Right kidney (tissue), 1 donor: ENCODE results near the gene EXOC2.

ENCODE experiments used
- DNase-seq: peaks from one replicate; pipeline ENCODE4 v3.0.0-alpha.2; 2016

EXOC2 gene

GRCh38 chr6:445571-446417 lies 247.1 kb downstream of the EXOC2 start:
- DNase-seq = no peak

GRCh38 chr6:444653-445275 lies 248.2 kb downstream of the EXOC2 start:
- DNase-seq = no peak

GRCh38 chr6:443621-444159 lies 249.2 kb downstream of the EXOC2 start:
- no peak for DNase-seq

GRCh38 chr6:441126-441920 lies 251.6 kb downstream of the EXOC2 start:
- DNase-seq = no peak

- no peak for DNase-seq
Observed at GRCh38 chr6:439641-440167, 253.2 kb downstream of the EXOC2 start.

- DNase-seq = no peak
Observed at GRCh38 chr6:438634-439170, 254.2 kb downstream of the EXOC2 start.

- DNase-seq = no peak
Observed at GRCh38 chr6:437037-437392, 255.9 kb downstream of the EXOC2 start.

- no peak for DNase-seq
Observed at GRCh38 chr6:436308-437036, 256.5 kb downstream of the EXOC2 start.

GRCh38 chr6:435441-436307 lies 257.3 kb downstream of the EXOC2 start:
- DNase-seq = no peak
